ENCODE results near the gene C16orf74.

DNA sequence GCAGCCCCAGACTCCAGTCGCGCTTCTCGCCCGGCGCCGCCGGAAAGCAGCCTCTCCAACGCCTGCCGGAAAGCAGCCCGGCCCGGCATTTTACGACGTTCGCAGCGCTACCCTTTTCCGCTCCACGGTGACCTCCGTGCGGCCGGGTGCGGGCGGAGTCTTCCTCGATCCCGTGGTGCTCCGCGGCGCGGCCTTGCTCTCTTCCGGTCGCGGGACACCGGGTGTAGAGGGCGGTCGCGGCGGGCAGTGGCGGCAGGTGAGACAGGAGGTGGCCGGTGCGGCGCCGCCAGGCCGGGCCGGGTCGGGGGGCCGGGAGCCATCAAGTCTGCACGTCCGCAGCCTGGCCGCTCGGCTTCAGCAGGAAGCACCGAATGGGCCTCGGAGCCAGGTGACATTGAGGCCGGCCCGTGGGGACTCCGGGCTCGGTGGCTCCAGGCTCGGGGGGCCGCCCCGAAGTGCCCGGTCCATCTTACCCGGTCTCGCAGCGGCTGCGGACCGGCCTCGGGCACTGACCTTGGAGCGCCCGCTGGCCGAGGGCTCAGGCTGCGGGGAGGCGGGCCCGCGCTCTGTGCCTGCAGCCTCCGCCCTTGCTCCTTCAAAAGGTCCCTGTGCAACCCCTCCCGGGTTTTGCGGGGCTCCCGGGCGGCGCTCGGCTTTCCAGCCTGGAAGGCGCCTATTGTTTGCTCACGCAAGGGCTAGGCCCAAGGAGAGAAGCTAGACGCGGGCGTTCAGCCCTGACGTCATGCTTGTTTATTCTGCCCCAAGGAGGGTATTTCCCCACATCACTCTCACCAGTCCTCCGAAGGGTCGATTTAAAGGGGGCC, 48.8 kb upstream of the C16orf74 start, which contains the start of the genes COX4I1 and EMC8:
- TF ChIP-seq, protein P1, sequence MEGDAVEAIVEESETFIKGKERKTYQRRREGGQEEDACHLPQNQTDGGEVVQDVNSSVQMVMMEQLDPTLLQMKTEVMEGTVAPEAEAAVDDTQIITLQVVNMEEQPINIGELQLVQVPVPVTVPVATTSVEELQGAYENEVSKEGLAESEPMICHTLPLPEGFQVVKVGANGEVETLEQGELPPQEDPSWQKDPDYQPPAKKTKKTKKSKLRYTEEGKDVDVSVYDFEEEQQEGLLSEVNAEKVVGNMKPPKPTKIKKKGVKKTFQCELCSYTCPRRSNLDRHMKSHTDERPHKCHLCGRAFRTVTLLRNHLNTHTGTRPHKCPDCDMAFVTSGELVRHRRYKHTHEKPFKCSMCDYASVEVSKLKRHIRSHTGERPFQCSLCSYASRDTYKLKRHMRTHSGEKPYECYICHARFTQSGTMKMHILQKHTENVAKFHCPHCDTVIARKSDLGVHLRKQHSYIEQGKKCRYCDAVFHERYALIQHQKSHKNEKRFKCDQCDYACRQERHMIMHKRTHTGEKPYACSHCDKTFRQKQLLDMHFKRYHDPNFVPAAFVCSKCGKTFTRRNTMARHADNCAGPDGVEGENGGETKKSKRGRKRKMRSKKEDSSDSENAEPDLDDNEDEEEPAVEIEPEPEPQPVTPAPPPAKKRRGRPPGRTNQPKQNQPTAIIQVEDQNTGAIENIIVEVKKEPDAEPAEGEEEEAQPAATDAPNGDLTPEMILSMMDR (IDR thresholded peaks at IDR 0.05) = no peak
- TF ChIP-seq POLR2A (IDR thresholded peaks at IDR 0.05) = peak; percentile 68 to 88
